Activated CD8-positive, alpha-beta memory T cell treated with anti-CD3 and anti-CD28 coated beads for 24 hours (primary cell): Measurements from ENCODE around the gene TYK2.
"Not testable (repeated sequence)": the region's sequence is repeated elsewhere in the genome, so short reads cannot be mapped to it uniquely, and the experiment has no call there.

Experiments used
- DNase-seq: peaks from one replicate; pipeline ENCODE4 v3.0.0-alpha.2; 2020

The TYK2 gene

GRCh38 chr19:10368101-10368803 lies 12.1 kb downstream of the TYK2 start:
- DNase-seq = no peak

GRCh38 chr19:10366950-10367512 lies 13.3 kb downstream of the TYK2 start:
- DNase-seq = not testable (repeated sequence)

- no peak for DNase-seq
Measured at GRCh38 chr19:10365518-10365917, 14.9 kb downstream of the TYK2 start.

- no peak for DNase-seq
Measured at GRCh38 chr19:10364644-10365043, 15.7 kb downstream of the TYK2 start.

- DNase-seq = no peak
Measured at GRCh38 chr19:10363789-10364281, 16.5 kb downstream of the TYK2 start.

- no peak for DNase-seq
Measured at GRCh38 chr19:10362259-10362658, 18.1 kb downstream of the TYK2 start.

- no peak for DNase-seq
Measured at GRCh38 chr19:10361569-10362011, 18.8 kb downstream of the TYK2 start.

GRCh38 chr19:10356431-10356830 lies 23.9 kb downstream of the TYK2 start:
- DNase-seq = no peak

- DNase-seq = peak; percentile 73
Measured at GRCh38 chr19:10353793-10354391, 26.5 kb downstream of the TYK2 start.

GRCh38 chr19:10352764-10353671 lies 27.4 kb downstream of the TYK2 start:
- no peak for DNase-seq

GRCh38 chr19:10346509-10346908 lies 33.9 kb downstream of the TYK2 start:
- DNase-seq = no peak

GRCh38 chr19:10344780-10345179 lies 35.6 kb downstream of the TYK2 start:
- DNase-seq = no peak

- DNase-seq = no peak
Measured at GRCh38 chr19:10343495-10343894, 36.9 kb downstream of the TYK2 start.

GRCh38 chr19:10339977-10340376 lies 40.4 kb downstream of the TYK2 start:
- no peak for DNase-seq

GRCh38 chr19:10339380-10339960 lies 40.9 kb downstream of the TYK2 start, which contains the start of gene ICAM3:
ICAM3 (minus strand) TSS chr19:10339624; CDS start chr19:10339614, 10 bp downstream.
- peak; percentile 87 for DNase-seq

- no peak for DNase-seq
Measured at GRCh38 chr19:10338940-10339339, 41.4 kb downstream of the TYK2 start.

GRCh38 chr19:10336725-10337124 lies 43.6 kb downstream of the TYK2 start:
- not testable (repeated sequence) for DNase-seq

GRCh38 chr19:10335352-10335985 lies 44.9 kb downstream of the TYK2 start:
- no peak for DNase-seq

- peak; percentile 77 for DNase-seq
Measured at GRCh38 chr19:10334588-10335351, 45.6 kb downstream of the TYK2 start.

- DNase-seq = no peak
Measured at GRCh38 chr19:10333758-10334587, 46.4 kb downstream of the TYK2 start.
